Glutamatergic neuron (in vitro differentiated cells): ENCODE data around the gene SHQ1. TPM values are rescaled to one million over a fixed set of nuclear protein-coding genes. Genes with fewer than 3 reads are reported as not detected.

Source experiments
- DNase-seq: peaks from one replicate; pipeline ENCODE4 v3.0.0; 2022
- H3K27ac Mint-ChIP-seq: one replicate; pipeline ENCODE4 v1.8.0; 2020; ENCODE audit warnings: mild to moderate bottlenecking, mixed read lengths, inconsistent platforms; ENCODE audit not compliant: unreplicated experiment
- H3K27me3 Mint-ChIP-seq: one replicate; pipeline ENCODE4 v1.8.0; 2020; ENCODE audit warnings: mild to moderate bottlenecking, moderate library complexity, mixed read lengths, inconsistent platforms; ENCODE audit not compliant: unreplicated experiment
- H3K36me3 Mint-ChIP-seq: one replicate; pipeline ENCODE4 v1.8.0; 2020; ENCODE audit warnings: mild to moderate bottlenecking, mixed read lengths, inconsistent platforms; ENCODE audit not compliant: unreplicated experiment
- H3K4me1 Mint-ChIP-seq: one replicate; pipeline ENCODE4 v1.8.0; 2020; ENCODE audit warnings: mild to moderate bottlenecking, low read depth, mixed read lengths, inconsistent platforms; ENCODE audit not compliant: unreplicated experiment
- H3K4me3 Mint-ChIP-seq: one replicate; pipeline ENCODE4 v1.8.0; 2020; ENCODE audit warnings: mild to moderate bottlenecking, mixed read lengths, inconsistent platforms; ENCODE audit not compliant: unreplicated experiment
- H3K9me3 Mint-ChIP-seq: one replicate; pipeline ENCODE4 v1.8.0; 2020; ENCODE audit warnings: mild to moderate bottlenecking, moderate library complexity, mixed read lengths, inconsistent platforms; ENCODE audit not compliant: unreplicated experiment
- CTCF ChIP-seq: fragments of 200-600 bp; sonication (generic); IDR thresholded peaks from one replicate; pipeline ENCODE4 v1.5.0; 2021; ENCODE audit not compliant: partially characterized antibody, unreplicated experiment
- total RNA-seq: library from RNA; stranded (reverse); fragmentation: NEBNext Ultra II Directional; extraction: Animal tissue kit (Norgen Biotek cat#: 25700); gene quantifications from one replicate; pipeline ENCODE4 v1.2.1, GENCODE V29; 2021; ENCODE audit not compliant: unreplicated experiment

The SHQ1 gene
- total RNA-seq, 1 donor from 2014 or later: 14.4 TPM

GRCh38 chr3:72812201-72812600, 36.0 kb downstream of the SHQ1 start:
- H3K27ac Mint-ChIP-seq: no peak overlapping the region
- no peaks in the 10 kb centered on the region for H3K36me3 Mint-ChIP-seq

GRCh38 chr3:72811571-72811970, 36.7 kb downstream of the SHQ1 start:
- no peak overlapping the region for H3K4me3 Mint-ChIP-seq
- DNase-seq: no peak
- H3K36me3 Mint-ChIP-seq: no peaks in the 10 kb centered on the region
- H3K27ac Mint-ChIP-seq: no peak overlapping the region
- no peaks in the 10 kb centered on the region for H3K9me3 Mint-ChIP-seq
- no peaks in the 10 kb centered on the region for H3K4me1 Mint-ChIP-seq
- TF ChIP-seq CTCF: no peak
- no peaks in the 10 kb centered on the region for H3K27me3 Mint-ChIP-seq

More at GRCh38 chr3:72812201-72812600, 36.0 kb downstream of the SHQ1 start:
- Mint-ChIP-seq H3K27me3 (no peaks in the 10 kb centered on the region), H3K4me1 (peaks cover 2% of the 10 kb centered on the region), H3K9me3 (no peaks in the 10 kb centered on the region), H3K4me3 (no peak overlapping the region)
- TF ChIP-seq CTCF: no peak
- no peak for DNase-seq

GRCh38 chr3:72810659-72811434, 37.4 kb downstream of the SHQ1 start:
- TF ChIP-seq CTCF: no peak
- Mint-ChIP-seq H3K27me3 (no peaks in the 10 kb centered on the region), H3K4me3 (no peak overlapping the region), H3K9me3 (no peaks in the 10 kb centered on the region), H3K27ac (no peak overlapping the region), H3K4me1 (no peaks in the 10 kb centered on the region), H3K36me3 (no peaks in the 10 kb centered on the region)
- no peak for DNase-seq

- no peaks in the 10 kb centered on the region for H3K36me3 Mint-ChIP-seq
- H3K27ac Mint-ChIP-seq: no peak overlapping the region
Measured at GRCh38 chr3:72810063-72810462, 38.2 kb downstream of the SHQ1 start.

More at GRCh38 chr3:72810063-72810462, 38.2 kb downstream of the SHQ1 start:
- Mint-ChIP-seq H3K4me1 (no peaks in the 10 kb centered on the region), H3K9me3 (no peaks in the 10 kb centered on the region), H3K4me3 (no peak overlapping the region), H3K27me3 (no peaks in the 10 kb centered on the region)
- no peak for TF ChIP-seq CTCF
- DNase-seq: no peak
